ENCODE data around the gene GORASP1.

GRCh38 chr3:39127269-39127907, 20.0 kb upstream of the GORASP1 start:
- TF ChIP-seq ZGPAT (CRISPR knock-in tag; IDR thresholded peaks at IDR 0.05) (no peak), ZNF891 (CRISPR knock-in tag; IDR thresholded peaks at IDR 0.05) (no peak), CBX2 (IDR thresholded peaks at IDR 0.05; ENCODE audit: low read depth, low read length) (no peak), CBX2 (CRISPR knock-in tag; IDR thresholded peaks at IDR 0.05; ENCODE audit: low read depth) (no peak), CTCF (CRISPR knock-in tag; IDR thresholded peaks at IDR 0.05) (no peak), TBP (CRISPR knock-in tag; IDR thresholded peaks at IDR 0.05) (no peak), ZBTB2 (CRISPR knock-in tag; IDR thresholded peaks at IDR 0.05; ENCODE audit: low read depth) (no peak), YY1 (IDR thresholded peaks at IDR 0.05; ENCODE audit: insufficient read depth, insufficient replicate concordance, low read depth, low read length) (no peak), CHD4 (IDR thresholded peaks at IDR 0.05; ENCODE audit: borderline replicate concordance, low read length) (no peak), ZNF747 (CRISPR knock-in tag; IDR thresholded peaks at IDR 0.05; ENCODE audit: borderline replicate concordance) (no peak), ZNF205 (CRISPR knock-in tag; IDR thresholded peaks at IDR 0.05) (no peak), MYC (CRISPR knock-in tag; IDR thresholded peaks at IDR 0.05; ENCODE audit: borderline replicate concordance) (no peak)
- TF ChIP-seq, protein P1, sequence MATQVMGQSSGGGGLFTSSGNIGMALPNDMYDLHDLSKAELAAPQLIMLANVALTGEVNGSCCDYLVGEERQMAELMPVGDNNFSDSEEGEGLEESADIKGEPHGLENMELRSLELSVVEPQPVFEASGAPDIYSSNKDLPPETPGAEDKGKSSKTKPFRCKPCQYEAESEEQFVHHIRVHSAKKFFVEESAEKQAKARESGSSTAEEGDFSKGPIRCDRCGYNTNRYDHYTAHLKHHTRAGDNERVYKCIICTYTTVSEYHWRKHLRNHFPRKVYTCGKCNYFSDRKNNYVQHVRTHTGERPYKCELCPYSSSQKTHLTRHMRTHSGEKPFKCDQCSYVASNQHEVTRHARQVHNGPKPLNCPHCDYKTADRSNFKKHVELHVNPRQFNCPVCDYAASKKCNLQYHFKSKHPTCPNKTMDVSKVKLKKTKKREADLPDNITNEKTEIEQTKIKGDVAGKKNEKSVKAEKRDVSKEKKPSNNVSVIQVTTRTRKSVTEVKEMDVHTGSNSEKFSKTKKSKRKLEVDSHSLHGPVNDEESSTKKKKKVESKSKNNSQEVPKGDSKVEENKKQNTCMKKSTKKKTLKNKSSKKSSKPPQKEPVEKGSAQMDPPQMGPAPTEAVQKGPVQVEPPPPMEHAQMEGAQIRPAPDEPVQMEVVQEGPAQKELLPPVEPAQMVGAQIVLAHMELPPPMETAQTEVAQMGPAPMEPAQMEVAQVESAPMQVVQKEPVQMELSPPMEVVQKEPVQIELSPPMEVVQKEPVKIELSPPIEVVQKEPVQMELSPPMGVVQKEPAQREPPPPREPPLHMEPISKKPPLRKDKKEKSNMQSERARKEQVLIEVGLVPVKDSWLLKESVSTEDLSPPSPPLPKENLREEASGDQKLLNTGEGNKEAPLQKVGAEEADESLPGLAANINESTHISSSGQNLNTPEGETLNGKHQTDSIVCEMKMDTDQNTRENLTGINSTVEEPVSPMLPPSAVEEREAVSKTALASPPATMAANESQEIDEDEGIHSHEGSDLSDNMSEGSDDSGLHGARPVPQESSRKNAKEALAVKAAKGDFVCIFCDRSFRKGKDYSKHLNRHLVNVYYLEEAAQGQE (IDR thresholded peaks at IDR 0.05; ENCODE audit: borderline replicate concordance in 1 of 2, low read depth in 1 of 2, low read length in 2 of 2): no peak
- TF ChIP-seq, protein P2, sequence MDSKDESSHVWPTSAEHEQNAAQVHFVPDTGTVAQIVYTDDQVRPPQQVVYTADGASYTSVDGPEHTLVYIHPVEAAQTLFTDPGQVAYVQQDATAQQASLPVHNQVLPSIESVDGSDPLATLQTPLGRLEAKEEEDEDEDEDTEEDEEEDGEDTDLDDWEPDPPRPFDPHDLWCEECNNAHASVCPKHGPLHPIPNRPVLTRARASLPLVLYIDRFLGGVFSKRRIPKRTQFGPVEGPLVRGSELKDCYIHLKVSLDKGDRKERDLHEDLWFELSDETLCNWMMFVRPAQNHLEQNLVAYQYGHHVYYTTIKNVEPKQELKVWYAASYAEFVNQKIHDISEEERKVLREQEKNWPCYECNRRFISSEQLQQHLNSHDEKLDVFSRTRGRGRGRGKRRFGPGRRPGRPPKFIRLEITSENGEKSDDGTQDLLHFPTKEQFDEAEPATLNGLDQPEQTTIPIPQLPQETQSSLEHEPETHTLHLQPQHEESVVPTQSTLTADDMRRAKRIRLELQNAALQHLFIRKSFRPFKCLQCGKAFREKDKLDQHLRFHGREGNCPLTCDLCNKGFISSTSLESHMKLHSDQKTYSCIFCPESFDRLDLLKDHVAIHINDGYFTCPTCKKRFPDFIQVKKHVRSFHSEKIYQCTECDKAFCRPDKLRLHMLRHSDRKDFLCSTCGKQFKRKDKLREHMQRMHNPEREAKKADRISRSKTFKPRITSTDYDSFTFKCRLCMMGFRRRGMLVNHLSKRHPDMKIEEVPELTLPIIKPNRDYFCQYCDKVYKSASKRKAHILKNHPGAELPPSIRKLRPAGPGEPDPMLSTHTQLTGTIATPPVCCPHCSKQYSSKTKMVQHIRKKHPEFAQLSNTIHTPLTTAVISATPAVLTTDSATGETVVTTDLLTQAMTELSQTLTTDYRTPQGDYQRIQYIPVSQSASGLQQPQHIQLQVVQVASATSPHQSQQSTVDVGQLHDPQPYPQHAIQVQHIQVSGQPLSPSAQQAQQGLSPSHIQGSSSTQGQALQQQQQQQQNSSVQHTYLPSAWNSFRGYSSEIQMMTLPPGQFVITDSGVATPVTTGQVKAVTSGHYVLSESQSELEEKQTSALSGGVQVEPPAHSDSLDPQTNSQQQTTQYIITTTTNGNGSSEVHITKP (CRISPR knock-in tag; IDR thresholded peaks at IDR 0.05; ENCODE audit: low read depth): no peak
